Motor neuron (in vitro differentiated cells): ENCODE data around the gene UBE2V1. TPM values are rescaled to one million over a fixed set of nuclear protein-coding genes. Genes with fewer than 3 reads are reported as not detected.
"Not testable (repeated sequence)": the region's sequence is repeated elsewhere in the genome, so short reads cannot be mapped to it uniquely, and the experiment has no call there.

ENCODE experiments used
- ATAC-seq, 8 experiments: fragments of 200-7000 bp; cut with Tn5 transposase; replicated peaks in 6 of 8; 2 replicates each; pipeline ENCODE4 v1.8.0; 2021; ENCODE audit warnings: mild to moderate bottlenecking in 8 of 8, moderate library complexity in 8 of 8
- H3K27ac ChIP-seq, 2 donors: fragments of 250-450 bp; sonication (Bioruptor Pico); 2 replicates each; pipeline ENCODE4 v1.9.0; 2021; ENCODE audit warnings: antibody characterized with exemption in 2 of 2, mild to moderate bottlenecking in 2 of 2, moderate library complexity in 1 of 2
- H3K4me1 ChIP-seq, 2 donors: fragments of 250-450 bp; sonication (Bioruptor Pico); replicated peaks in 1 of 2; 2 replicates each; pipeline ENCODE4 v1.6.1; 2021; ENCODE audit warnings: antibody characterized with exemption in 2 of 2, mild to moderate bottlenecking in 2 of 2, moderate library complexity in 1 of 2
- H3K4me3 ChIP-seq, 5 donors: fragments of 250-450 bp; sonication (Bioruptor Pico); 2 replicates each; pipeline ENCODE4 v1.9.0; 2021; ENCODE audit warnings: antibody characterized with exemption in 5 of 5, mild to moderate bottlenecking in 5 of 5, moderate library complexity in 4 of 5
- WGBS, 10 experiments: fragments of 450-650 bp; shearing (Covaris generic); methylation state at CpG; one replicate each; pipeline ENCODE4 v1.0.0; 2022; 5-methylcytosine and 5-hydroxymethylcytosine counted together
- in situ Hi-C, 9 experiments: fragments of 400-800 bp; cut with MboI; loops; one replicate each; pipeline ENCODE4 v1.15.0; 2021; ENCODE audit warnings: low sequenced_read_pairs in 9 of 9, low pct_unique_long_range_greater_than_20kb in 2 of 9; ENCODE audit not compliant: unreplicated experiment in 9 of 9
- total RNA-seq, 8 experiments: library from RNA; unstranded; fragments of 300-600 nt; gene quantifications; 2 replicates each; pipeline versions ENCODE4 v1.2.3 to v1.2.4, GENCODE V29; 2022

UBE2V1 gene
- total RNA-seq, 8 experiments from 2014 or later, result 55.7 to 158 (median 87.4) TPM

GRCh38 chr20:50094522-50094921, 18.4 kb downstream of the UBE2V1 start:
- in situ Hi-C loops, result no loop called here
- Histone ChIP-seq H3K27ac (no peak overlapping the region), H3K4me1 (no peaks in the 10 kb centered on the region), H3K4me3 (no peak overlapping the region)
- no peak for ATAC-seq
- 70 to 100% (median 80%) methylated on average over 1 to 4 of the region's 4 CpGs; no CpG with 5 or more reads in 2 of the 10 experiments for WGBS, 10 experiments

DNA sequence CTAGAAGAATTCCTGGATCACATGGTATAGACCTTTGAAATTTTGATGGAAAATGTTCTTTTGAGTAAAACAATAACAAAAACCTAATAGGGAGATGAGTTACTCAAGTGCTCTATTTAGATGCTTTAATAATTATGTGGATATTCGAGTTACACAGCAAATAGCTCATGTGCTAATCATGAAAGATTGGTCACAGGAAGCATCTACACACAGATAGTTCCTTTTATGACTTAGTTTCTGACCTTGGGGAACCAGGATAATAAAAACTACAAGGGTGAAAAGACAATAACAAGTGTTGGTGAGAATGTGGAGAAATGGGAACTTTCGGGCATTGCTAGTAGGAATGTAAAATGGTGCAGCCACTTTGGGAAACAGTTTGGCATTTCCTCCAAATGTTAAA, 19.7 kb downstream of the UBE2V1 start:
- Histone ChIP-seq H3K4me3 (no peak overlapping the region), H3K27ac (no peak overlapping the region), H3K4me1 (no peaks in the 10 kb centered on the region)
- ATAC-seq, result no peak
- 14 to 100% (median 92%) methylated on average over 1 to 2 of the region's 2 CpGs; no CpG with 5 or more reads in 1 of the 10 experiments for WGBS, 10 experiments
- in situ Hi-C loops, result no loop called here

DNA sequence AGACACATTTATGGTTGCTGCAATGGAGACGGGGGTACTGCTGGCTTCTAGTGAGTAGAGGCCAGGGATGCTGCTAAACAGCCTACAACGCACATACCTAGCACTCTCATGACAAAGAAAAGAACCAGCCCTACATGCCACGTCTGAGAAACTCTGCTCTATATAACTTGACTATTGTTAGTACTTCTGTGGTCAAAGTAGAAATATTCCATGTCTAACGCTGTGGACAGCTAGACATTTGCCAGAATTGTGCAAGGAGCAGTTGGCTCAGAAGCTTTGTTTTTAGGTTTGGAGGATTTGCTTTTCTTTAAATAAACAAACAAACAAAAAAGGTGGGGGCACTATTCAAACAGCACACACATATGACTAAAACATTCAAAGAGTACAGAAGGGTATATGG, 20.5 kb downstream of the UBE2V1 start:
- in situ Hi-C loops, result no loop called here
- no peak overlapping the region for H3K27ac ChIP-seq

DNA sequence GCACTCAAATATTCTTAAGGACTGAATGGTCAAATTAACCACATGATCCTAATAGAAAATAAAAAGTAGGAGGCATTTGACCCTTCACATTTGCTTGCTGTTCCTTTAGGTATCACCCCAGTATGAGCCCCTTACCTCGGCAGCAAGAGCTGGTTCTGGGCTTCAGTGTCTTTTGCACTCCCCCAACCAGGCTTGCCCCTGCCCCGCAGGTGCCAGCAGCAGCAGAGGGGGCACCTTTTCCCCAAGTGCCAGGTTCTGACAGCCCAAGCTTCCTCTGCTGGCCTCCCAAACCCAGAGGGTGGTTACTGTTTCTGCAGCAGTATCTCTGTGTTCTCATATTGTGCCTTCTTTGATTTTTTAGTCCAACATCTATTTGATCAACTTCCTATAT, 23.2 kb downstream of the UBE2V1 start:
- H3K4me1 ChIP-seq, result peaks cover 2 to 5% of the 10 kb centered on the region in 2 donors
- no peak for ATAC-seq
- 67 to 100% (median 73%) methylated on average over 1 to 2 of the region's 2 CpGs; no CpG with 5 or more reads in 5 of the 10 experiments for WGBS, 10 experiments
- in situ Hi-C loops, result no loop called here
- H3K27ac ChIP-seq, result no peak overlapping the region
- no peak overlapping the region for H3K4me3 ChIP-seq

More for the DNA sequence above, 20.5 kb downstream of the UBE2V1 start:
- H3K4me1 ChIP-seq, result no peaks in the 10 kb centered on the region
- 75 to 100% (median 94%) methylated on average over 1 to 2 of the region's 4 CpGs; no CpG with 5 or more reads in 5 of the 10 experiments for WGBS, 10 experiments
- peak in 1 of 8 experiments; percentile 38 for ATAC-seq
- H3K4me3 ChIP-seq, result no peak overlapping the region

DNA sequence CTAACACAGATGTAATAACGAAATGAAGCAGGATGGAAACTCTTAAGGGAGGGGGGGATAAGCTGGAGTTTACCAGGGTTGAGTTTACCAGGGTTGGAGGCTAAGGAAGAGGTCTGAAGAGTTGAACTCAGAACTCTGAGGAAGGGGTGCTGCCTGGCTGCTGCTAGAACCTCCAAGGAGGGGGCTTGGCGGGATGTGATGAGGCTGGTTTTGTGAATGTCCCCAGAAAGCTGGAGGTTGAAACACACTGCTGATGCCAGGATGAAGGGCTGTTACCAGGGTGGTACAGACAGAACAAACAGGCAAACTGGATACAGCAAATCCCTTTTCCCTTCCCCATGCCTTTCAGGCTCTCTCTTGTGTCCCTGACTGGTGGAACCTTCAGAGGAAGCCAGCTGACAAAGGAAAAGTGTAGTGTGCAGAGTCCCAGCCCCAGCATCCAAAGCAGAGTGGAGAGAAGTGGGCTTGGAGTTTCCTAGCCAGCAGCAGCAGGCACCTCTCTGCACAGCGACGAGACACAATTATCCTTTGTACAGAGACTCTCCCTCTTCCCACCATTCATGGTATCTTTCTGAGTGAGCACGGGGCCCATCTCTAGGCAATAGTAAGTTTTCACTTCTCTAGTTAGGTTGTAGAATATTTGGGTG, 23.7 kb downstream of the UBE2V1 start:
- in situ Hi-C loops, result no loop called here
- 5 to 95% (median 71%) methylated on average over 1 to 5 of the region's 5 CpGs; no CpG with 5 or more reads in 2 of the 10 experiments for WGBS, 10 experiments
- H3K27ac ChIP-seq, result no peak overlapping the region

DNA sequence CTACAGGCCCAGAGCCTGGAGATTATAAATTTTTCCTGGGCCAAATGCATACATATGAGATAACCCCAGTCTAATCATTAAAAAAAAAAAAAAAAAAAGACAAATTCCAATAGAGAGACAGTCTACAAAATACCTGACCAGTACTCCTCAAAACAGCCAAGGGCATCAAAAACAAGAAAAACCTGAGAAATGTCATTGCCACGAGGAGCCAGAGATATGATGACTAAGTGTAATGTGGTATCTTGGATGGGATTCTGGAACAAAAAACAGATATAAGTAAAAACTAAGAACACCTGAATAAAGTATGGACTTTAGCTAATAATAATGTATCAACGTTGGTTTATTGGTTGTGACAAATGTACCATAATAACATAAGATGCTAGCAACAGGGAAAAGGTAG, 24.9 kb downstream of the UBE2V1 start:
- peaks cover 2 to 5% of the 10 kb centered on the region in 2 donors for H3K4me1 ChIP-seq
- no peak for ATAC-seq
- H3K4me3 ChIP-seq, result no peak overlapping the region
- in situ Hi-C loops, result no loop called here
- H3K27ac ChIP-seq, result no peak overlapping the region
- WGBS, 10 experiments, result 33 to 100% (median 85%) methylated on average over 1 to 2 of the region's 2 CpGs; no CpG with 5 or more reads in 2 of the 10 experiments

More for the DNA sequence above, 23.7 kb downstream of the UBE2V1 start:
- ATAC-seq, result peak in 2 of 8 experiments; percentile 28 to 44
- Histone ChIP-seq H3K4me3 (no peak overlapping the region), H3K4me1 (peaks cover 2 to 5% of the 10 kb centered on the region in 2 donors)

DNA sequence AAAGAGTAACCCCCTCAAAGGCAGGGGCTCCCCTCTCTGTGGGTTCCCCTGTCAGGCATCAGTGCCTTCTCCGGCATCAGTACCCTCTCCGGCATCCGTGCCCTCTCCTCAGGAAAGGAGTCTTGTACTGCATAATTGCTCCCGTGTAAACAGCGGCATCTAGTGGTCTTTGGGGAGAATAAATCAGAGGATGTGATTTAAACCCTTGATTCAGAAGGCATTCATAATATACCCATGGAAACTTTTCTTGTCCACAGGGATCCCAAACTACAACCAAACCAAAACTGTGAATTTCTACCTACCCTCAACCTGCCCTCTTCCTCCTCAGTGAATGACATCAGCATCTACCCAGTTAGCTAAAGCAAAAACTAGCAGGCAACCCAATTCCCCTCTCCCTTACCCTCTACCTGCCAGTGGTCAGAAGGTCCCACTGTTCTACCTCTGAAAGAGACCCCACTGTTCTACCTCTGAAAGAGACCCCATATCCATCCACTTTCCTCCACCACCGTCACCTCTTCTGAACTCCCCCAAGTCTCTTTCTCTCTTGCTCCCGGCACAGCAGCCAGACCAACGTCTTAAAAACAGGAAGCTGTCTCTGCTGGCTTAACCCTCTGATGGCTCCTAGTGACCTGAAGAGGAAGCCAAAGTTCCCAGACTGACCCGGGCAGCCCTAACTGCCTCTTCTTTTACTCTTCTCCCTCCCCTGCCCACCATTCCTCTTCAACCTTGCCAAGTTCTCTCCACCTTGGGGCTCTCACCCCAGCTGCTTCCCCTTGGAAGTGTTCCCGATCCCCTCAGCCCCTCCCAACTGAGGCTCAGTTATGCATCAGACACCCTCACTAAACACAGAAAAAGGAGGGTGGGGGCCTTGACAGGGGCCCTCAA, 27.2 kb downstream of the UBE2V1 start:
- no peak overlapping the region for H3K4me3 ChIP-seq
- H3K27ac ChIP-seq, result no peak overlapping the region
- H3K4me1 ChIP-seq, result peaks cover 2 to 5% of the 10 kb centered on the region in 2 donors
- WGBS, 10 experiments, result 0 to 50% (median 21%) methylated on average over 1 to 8 of the region's 10 CpGs; no CpG with 5 or more reads in 1 of the 10 experiments
- in situ Hi-C loops, result no loop called here
- peak; percentile 77 to 90 (median 84) for ATAC-seq

GRCh38 chr20:50085146-50085480, 27.8 kb downstream of the UBE2V1 start:
- WGBS, 10 experiments, result 0 to 80% (median 68%) methylated on average over 1 to 4 of the region's 5 CpGs; no CpG with 5 or more reads in 6 of the 10 experiments
- in situ Hi-C loops, result no loop called here
- H3K27ac ChIP-seq, result no peak overlapping the region
- peak in 1 of 8 experiments; percentile 13 for ATAC-seq
- H3K4me1 ChIP-seq, result peaks cover 2 to 5% of the 10 kb centered on the region in 2 donors
- no peak overlapping the region for H3K4me3 ChIP-seq

DNA sequence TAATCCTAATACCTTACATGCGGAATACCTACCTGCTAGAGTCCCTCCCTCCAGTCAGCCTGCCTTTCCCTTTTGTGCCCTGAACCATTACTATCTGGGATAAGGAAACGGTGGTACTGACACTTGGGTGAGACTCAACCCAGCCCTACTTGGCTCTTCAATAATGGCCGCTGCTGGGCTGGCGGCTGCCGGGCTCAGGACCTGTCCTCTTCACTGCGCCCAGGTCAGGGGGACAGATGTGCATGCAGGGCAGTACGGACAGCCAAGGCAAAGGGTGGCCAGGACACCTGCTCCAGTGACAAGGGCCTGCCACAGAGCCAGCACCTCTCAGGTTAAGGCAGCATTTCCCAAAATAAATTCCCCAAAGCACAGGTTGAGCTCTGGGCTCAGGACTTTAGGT, 29.9 kb downstream of the UBE2V1 start:
- in situ Hi-C loops, result no loop called here
- Histone ChIP-seq H3K4me3 (no peak overlapping the region), H3K27ac (no peak overlapping the region), H3K4me1 (peaks cover 2 to 5% of the 10 kb centered on the region in 2 donors)
- 78 to 100% (median 88%) methylated on average over 1 to 5 of the region's 7 CpGs; no CpG with 5 or more reads in 5 of the 10 experiments for WGBS, 10 experiments
- no peak for ATAC-seq

GRCh38 chr20:50082056-50082455, 30.9 kb downstream of the UBE2V1 start:
- H3K27ac ChIP-seq, H3K4me1 ChIP-seq, H3K4me3 ChIP-seq, in situ Hi-C loops, ATAC-seq: not testable (repeated sequence)
- 81 to 100% (median 96%) methylated on average over 1 to 4 of the region's 9 CpGs; no CpG with 5 or more reads in 3 of the 10 experiments for WGBS, 10 experiments

- Histone ChIP-seq H3K27ac (no peak overlapping the region), H3K4me3 (no peak overlapping the region), H3K4me1 (peaks cover 4 to 5% of the 10 kb centered on the region in 2 donors)
- peak in 1 of 8 experiments; percentile 12 for ATAC-seq
- WGBS, 10 experiments, result 20 to 98% (median 64%) methylated on average over 1 to 8 of the region's 17 CpGs; no CpG with 5 or more reads in 2 of the 10 experiments
- in situ Hi-C loops, result loop anchor here in 4 of 9 experiments (5.0 to 10.0 kb wide), 3 partner anchors 93 to 103 kb away; partner anchors contain the start of gene SNAI1 (in 2 of the 4)
Observed at GRCh38 chr20:50077818-50078601, 34.9 kb downstream of the UBE2V1 start.

DNA sequence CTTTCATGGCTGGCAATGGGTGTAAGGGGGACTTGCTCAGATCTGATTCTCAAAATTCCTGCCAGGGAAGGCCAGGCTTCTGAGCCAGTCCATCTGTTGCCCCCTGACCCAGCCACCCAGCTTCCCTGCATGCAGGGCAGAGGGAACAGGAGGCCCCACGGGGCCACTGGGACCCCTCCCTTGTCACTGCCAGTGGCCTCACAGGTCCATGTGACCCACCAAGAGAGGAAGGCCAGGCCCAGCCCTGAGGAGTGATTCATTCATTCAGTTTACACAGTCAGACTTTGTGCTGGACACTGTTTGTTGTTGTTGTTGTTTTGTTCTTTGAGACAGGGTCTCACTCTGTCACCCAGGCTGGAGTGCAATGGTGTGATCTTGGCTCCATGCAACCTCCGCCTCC, 39.5 kb downstream of the UBE2V1 start:
- in situ Hi-C loops, result loop anchor here in 3 of 9 experiments (10.0 kb wide), 2 partner anchors 89 to 99 kb away; partner anchors contain the start of gene SNAI1 (in 1 of the 3)
- no peak overlapping the region for H3K4me3 ChIP-seq
- WGBS, 10 experiments, result 80 to 100% (median 100%) methylated on average over 1 to 2 of the region's 2 CpGs; no CpG with 5 or more reads in 5 of the 10 experiments
- H3K27ac ChIP-seq, result no peak overlapping the region
- no peak for ATAC-seq
- peaks cover 4 to 5% of the 10 kb centered on the region in 2 donors for H3K4me1 ChIP-seq
